Kidney epithelial cell (primary cell): ENCODE data around the gene XAGE3. TPM values are rescaled to one million over a fixed set of nuclear protein-coding genes. Genes with fewer than 3 reads are reported as not detected.
"Not testable (repeated sequence)": the region's sequence is repeated elsewhere in the genome, so short reads cannot be mapped to it uniquely, and the experiment has no call there.

ENCODE experiments used
- DNase-seq: peaks from one replicate; pipeline ENCODE4 v3.0.0-alpha.2; 2010; ENCODE audit warnings: low read depth
- H3K27me3 ChIP-seq: 2 replicates; pipeline ENCODE4 v1.6.0; 2011; ENCODE audit warnings: low read length; ENCODE audit not compliant: control insufficient read depth, insufficient read depth
- H3K36me3 ChIP-seq: 2 replicates; pipeline ENCODE4 v1.5.1; 2011; ENCODE audit warnings: low read length; ENCODE audit not compliant: control insufficient read depth, insufficient read depth
- H3K4me3 ChIP-seq: 2 replicates; pipeline ENCODE4 v1.5.1; 2011; ENCODE audit warnings: low read depth, mild to moderate bottlenecking, control low read depth, low read length
- CTCF ChIP-seq: IDR thresholded peaks from 2 replicates; pipeline ENCODE4 v1.5.1; 2011; ENCODE audit warnings: mild to moderate bottlenecking, moderate library complexity, low read length, control low read depth, inconsistent platforms; ENCODE audit not compliant: insufficient read depth, poor library complexity, severe bottlenecking
- total RNA-seq: library from RNA; depleted of rRNA; stranded (reverse); fragments of >200 nt; gene quantifications from 2 replicates; pipeline ENCODE4 v1.2.3, GENCODE V29; 2015

The XAGE3 gene
- total RNA-seq, 1 donor from 2014 or later: not detected

GRCh38 chrX:52875436-52875835 lies 7.6 kb upstream of the XAGE3 start:
- not testable (repeated sequence) for H3K27me3 ChIP-seq, H3K36me3 ChIP-seq, H3K4me3 ChIP-seq, DNase-seq

GRCh38 chrX:52874661-52875060 lies 6.8 kb upstream of the XAGE3 start:
- Histone ChIP-seq H3K4me3 (no peak overlapping the region), H3K27me3 (peaks cover 3% of the 10 kb centered on the region), H3K36me3 (no peaks in the 10 kb centered on the region)
- no peak for DNase-seq
- no peak for TF ChIP-seq CTCF

- not testable (repeated sequence) for H3K27me3 ChIP-seq, H3K4me3 ChIP-seq, H3K36me3 ChIP-seq, DNase-seq
Measured at GRCh38 chrX:52873825-52874224, 5.9 kb upstream of the XAGE3 start.

- no peak for TF ChIP-seq CTCF
- Histone ChIP-seq H3K36me3 (no peaks in the 10 kb centered on the region), H3K27me3 (peaks cover 3% of the 10 kb centered on the region), H3K4me3 (no peak overlapping the region)
- DNase-seq: no peak
Measured at GRCh38 chrX:52870046-52870445, 2.2 kb upstream of the XAGE3 start.

GRCh38 chrX:52865343-52865998 lies 2.4 kb downstream of the XAGE3 start:
- H3K27me3 ChIP-seq: no peaks in the 10 kb centered on the region
- no peak overlapping the region for H3K4me3 ChIP-seq
- DNase-seq: no peak
- no peaks in the 10 kb centered on the region for H3K36me3 ChIP-seq
- TF ChIP-seq CTCF: no peak

GRCh38 chrX:52856991-52857525 lies 10.8 kb downstream of the XAGE3 start:
- not testable (repeated sequence) for DNase-seq, H3K36me3 ChIP-seq, H3K4me3 ChIP-seq, H3K27me3 ChIP-seq

GRCh38 chrX:52852110-52852860 lies 15.6 kb downstream of the XAGE3 start:
- DNase-seq: no peak
- H3K27me3 ChIP-seq: no peaks in the 10 kb centered on the region
- H3K36me3 ChIP-seq: no peaks in the 10 kb centered on the region
- no peak for TF ChIP-seq CTCF
- no peak overlapping the region for H3K4me3 ChIP-seq

- not testable (repeated sequence) for H3K27me3 ChIP-seq, DNase-seq, H3K4me3 ChIP-seq, H3K36me3 ChIP-seq
Measured at GRCh38 chrX:52843619-52844018, 24.3 kb downstream of the XAGE3 start.
